ENCODE data around the gene MON2.
A peak's percentile ranks its signal among the peaks of the same experiment; 100 is the strongest.
"Not testable (repeated sequence)": the region's sequence is repeated elsewhere in the genome, so short reads cannot be mapped to it uniquely, and the experiment has no call there.

MON2 gene

GRCh38 chr12:62466594-62467491, at the start of gene MON2:
Gene MON2, plus strand, starts transcription at chr12:62466826. Its CDS starts 382 bp downstream, at chr12:62467208.
- DNase-seq = peak; percentile 83

GRCh38 chr12:62426089-62426488, 40.5 kb upstream of the MON2 start:
- no peak for DNase-seq

GRCh38 chr12:62429457-62429856, 37.2 kb upstream of the MON2 start:
- DNase-seq = no peak

GRCh38 chr12:62434494-62435302, 31.9 kb upstream of the MON2 start:
- DNase-seq = peak; percentile 4

- peak; percentile 24 for DNase-seq
These were observed 31.1 kb upstream of the MON2 start for GRCh38 chr12:62435303-62436163.

GRCh38 chr12:62436164-62436503, 30.5 kb upstream of the MON2 start:
- DNase-seq = no peak

GRCh38 chr12:62438098-62438692, 28.4 kb upstream of the MON2 start:
- peak; percentile 30 for DNase-seq

GRCh38 chr12:62446754-62447452, 19.7 kb upstream of the MON2 start:
- no peak for DNase-seq

- DNase-seq = no peak
These were observed 18.2 kb upstream of the MON2 start for GRCh38 chr12:62448436-62448835.

GRCh38 chr12:62455429-62455828, 11.2 kb upstream of the MON2 start:
- not testable (repeated sequence) for DNase-seq

- DNase-seq = no peak
These were observed 8.0 kb upstream of the MON2 start for GRCh38 chr12:62458626-62459025.

- no peak for DNase-seq
These were observed 6.7 kb upstream of the MON2 start for GRCh38 chr12:62459976-62460375.

GRCh38 chr12:62461171-62461837, 5.3 kb upstream of the MON2 start:
- DNase-seq = not testable (repeated sequence)

GRCh38 chr12:62463252-62463651, 3.4 kb upstream of the MON2 start:
- not testable (repeated sequence) for DNase-seq

GRCh38 chr12:62466018-62466593, 520 bp upstream of the MON2 start:
- DNase-seq = no peak

GRCh38 chr12:62468397-62468796, 1.8 kb downstream of the MON2 start:
- DNase-seq = no peak

- DNase-seq = no peak
These were observed 2.3 kb downstream of the MON2 start for GRCh38 chr12:62468935-62469334.

GRCh38 chr12:62469704-62470103, 3.1 kb downstream of the MON2 start:
- DNase-seq = no peak

GRCh38 chr12:62471734-62472133, 5.1 kb downstream of the MON2 start:
- DNase-seq = no peak

GRCh38 chr12:62472472-62472871, 5.8 kb downstream of the MON2 start:
- DNase-seq = no peak
